K562 (cell line): ENCODE results near the gene ZSWIM6. TPM values are rescaled to one million over a fixed set of nuclear protein-coding genes. Genes with fewer than 3 reads are reported as not detected.

ENCODE experiments used
- ATAC-seq: fragments of 200-7000 bp; cut with Tn5 transposase; 3 replicates; pipeline ENCODE4 v1.9.1; 2020; ENCODE audit warnings: moderate library complexity
- BruUV-seq: library from RNA; stranded (reverse); fragments of 400-500 nt; replicated peaks from 2 replicates; lab custom pipeline; 2021; lab: Mats Ljungman, UMichigan
- CTCF ChIA-PET: fragments of 300-600 bp; formaldehyde crosslinking; extraction: SDS; loops from one replicate; lab custom pipeline; 2021; ENCODE audit warnings: low intra/inter-chr PET ratio; lab: Yijun Ruan, JAX
- POLR2A ChIA-PET: fragments of 300-600, 350-650 bp; sonication (Branson Sonifier 250); formaldehyde crosslinking; extraction: SDS; loops from one replicate; lab custom pipeline; 2021; ENCODE audit warnings: antibody characterized with exemption, inconsistent platforms; lab: Yijun Ruan, JAX
- DNase-seq, 4 experiments: peaks; one replicate each; pipeline versions ENCODE4 v3.0.0 to v3.0.0-alpha.2; 2011 to 2018; ENCODE audit warnings: low spot score in 3 of 4, mixed read lengths in 3 of 4; ENCODE audit errors: extremely low read depth in 1 of 4
- FAIRE-seq: peaks from 2 replicates; lab custom pipeline; 2011; peaks lifted over from hg19 to GRCh38; lab: Jason Lieb, UNC
- H2AFZ ChIP-seq: 2 replicates; pipeline ENCODE4 v1.6.0; 2011; ENCODE audit warnings: low read depth, low read length, control low read depth, inconsistent platforms
- H3K27ac ChIP-seq: fragments of 200-600 bp; 3 replicates; pipeline ENCODE4 v1.8.0; 2011; ENCODE audit warnings: low read depth, mild to moderate bottlenecking, control low read depth, inconsistent platforms, low read length, moderate library complexity, mixed read lengths; ENCODE audit errors: extremely low read depth
- H3K27me3 ChIP-seq, 2 experiments: fragments of 300-600 bp in 1 of 2; 2 replicates in 1 of 2; 3 replicates in 1 of 2; pipeline versions ENCODE4 v1.6.0 to v1.8.0; 2011; ENCODE audit warnings: inconsistent platforms in 2 of 2, low read length in 2 of 2, mild to moderate bottlenecking in 1 of 2, mixed read lengths in 1 of 2, moderate library complexity in 1 of 2; ENCODE audit not compliant: control insufficient read depth in 2 of 2, insufficient read depth in 2 of 2
- H3K36me3 ChIP-seq: fragments of 300-600 bp; 3 replicates; pipeline ENCODE4 v1.8.0; 2011; ENCODE audit warnings: mild to moderate bottlenecking, low read length, inconsistent platforms; ENCODE audit not compliant: control insufficient read depth, insufficient read depth
- H3K4me1 ChIP-seq, 2 experiments: fragments of 200-600 bp in 1 of 2; replicated peaks in 1 of 2; 2 replicates in 1 of 2; 3 replicates in 1 of 2; pipeline versions ENCODE4 v1.5.1 to v1.8.0; 2011; ENCODE audit warnings: inconsistent platforms in 2 of 2, low read length in 2 of 2, mild to moderate bottlenecking in 1 of 2, mixed read lengths in 1 of 2, moderate library complexity in 1 of 2; ENCODE audit not compliant: control insufficient read depth in 2 of 2, insufficient read depth in 2 of 2
- H3K4me2 ChIP-seq: 2 replicates; pipeline ENCODE4 v1.6.1; 2011; ENCODE audit warnings: low read length, control low read depth, inconsistent platforms, mixed read lengths; ENCODE audit not compliant: insufficient read depth
- H3K4me3 ChIP-seq: fragments of 200-600 bp; sonication (generic), shearing (Covaris generic); 2 replicates; pipeline ENCODE4 v1.5.1; 2016; ENCODE audit warnings: control low read depth, inconsistent platforms
- H3K79me2 ChIP-seq: fragments of 200-600 bp; 3 replicates; pipeline ENCODE4 v1.8.0; 2011; ENCODE audit warnings: low read length, inconsistent platforms; ENCODE audit not compliant: control insufficient read depth, insufficient read depth
- H3K9ac ChIP-seq, 2 experiments: 2 replicates each; pipeline versions ENCODE4 v1.6.0 to v1.6.1; 2011; ENCODE audit warnings: low read depth in 2 of 2, low read length in 2 of 2, control low read depth in 1 of 2, inconsistent platforms in 1 of 2, mild to moderate bottlenecking in 1 of 2, mixed read lengths in 1 of 2; ENCODE audit not compliant: insufficient read depth in 1 of 2
- H3K9me1 ChIP-seq: one replicate; pipeline ENCODE4 v1.6.0; 2011; ENCODE audit warnings: inconsistent platforms, mild to moderate bottlenecking, low read length, moderate library complexity; ENCODE audit not compliant: control insufficient read depth, insufficient read depth
- H3K9me3 ChIP-seq: replicated peaks from 2 replicates; pipeline ENCODE4 v1.5.1; 2011; ENCODE audit warnings: low read depth, low read length, inconsistent platforms; ENCODE audit not compliant: control insufficient read depth, insufficient read depth
- H4K20me1 ChIP-seq: replicated peaks from 2 replicates; pipeline ENCODE4 v1.6.1; 2011; ENCODE audit warnings: low read length, inconsistent platforms, mixed read lengths; ENCODE audit not compliant: control insufficient read depth, insufficient read depth
- ATF4 ChIP-seq: fragments of 450-650 bp; formaldehyde crosslinking; IDR thresholded peaks from 2 replicates; pipeline ENCODE4 v1.4.0; 2022; ENCODE audit warnings: mild to moderate bottlenecking, moderate library complexity
- C11orf30 ChIP-seq: fragments of 450-650 bp; IDR thresholded peaks from 2 replicates; pipeline ENCODE4 v1.6.1; 2016; ENCODE audit warnings: low read depth, mild to moderate bottlenecking
- FOS ChIP-seq: IDR thresholded peaks from 3 replicates; pipeline ENCODE4 v1.6.1; 2011; ENCODE audit not compliant: insufficient read length; ENCODE audit errors: extremely low read depth
- GMEB1 ChIP-seq: fragments of 250-450 bp; sonication (Bioruptor Pico); IDR thresholded peaks from 2 replicates; pipeline ENCODE4 v1.4.0; 2020; ENCODE audit warnings: mild to moderate bottlenecking
- MAFG ChIP-seq: fragments of 450-650 bp; conservative IDR thresholded peaks from 2 replicates; pipeline ENCODE4 v1.6.1; 2016; ENCODE audit warnings: missing genetic modification characterization, missing compliant biosample characterization
- NFYB ChIP-seq: IDR thresholded peaks from 2 replicates; pipeline ENCODE4 v1.6.1; 2011; ENCODE audit warnings: mild to moderate bottlenecking, moderate library complexity; ENCODE audit not compliant: insufficient read length; ENCODE audit errors: extremely low read depth
- PBX2 ChIP-seq, 2 experiments: IDR thresholded peaks in 1 of 2; conservative IDR thresholded peaks in 1 of 2; 2 replicates each; pipeline ENCODE4 v1.6.1; 2016; ENCODE audit warnings: low read depth in 2 of 2, mild to moderate bottlenecking in 1 of 2, missing compliant biosample characterization in 1 of 2, missing genetic modification characterization in 1 of 2, moderate library complexity in 1 of 2
- PCBP1 ChIP-seq: fragments of 200-400 bp; formaldehyde crosslinking; IDR thresholded peaks from 2 replicates; pipeline ENCODE4 v1.6.1; 2018; ENCODE audit warnings: mild to moderate bottlenecking, low read depth, low read length; ENCODE audit not compliant: poor library complexity, severe bottlenecking
- RFX1 ChIP-seq: fragments of 450-650 bp; IDR thresholded peaks from 2 replicates; pipeline ENCODE4 v1.6.1; 2016; ENCODE audit warnings: mild to moderate bottlenecking, moderate library complexity
- ZNF584 ChIP-seq: fragments of 200-800 bp; sonication (Bioruptor generic); IDR thresholded peaks from 2 replicates; pipeline ENCODE4 v1.6.1; 2016; ENCODE audit warnings: low read depth, mild to moderate bottlenecking, missing genetic modification characterization, missing compliant biosample characterization
- ZNF766 ChIP-seq: fragments of 200-800 bp; sonication (Bioruptor generic); conservative IDR thresholded peaks from 2 replicates; pipeline ENCODE4 v1.6.1; 2016; ENCODE audit warnings: missing genetic modification characterization, missing compliant biosample characterization
- WGBS: fragments of 100-300 bp; shearing (Covaris generic); methylation state at CpG from one replicate; pipeline ENCODE4 v1.1.6; 2016; ENCODE audit warnings: low coverage, mixed read lengths; ENCODE audit not compliant: insufficient coverage; ENCODE audit errors: missing lambda C conversion rate; 5-methylcytosine and 5-hydroxymethylcytosine counted together
- in situ Hi-C: fragments of 300-500 bp; cut with MboI; formaldehyde crosslinking; loops from 4 replicates; pipeline ENCODE4 v1.15.0; 2018; ENCODE audit warnings: inconsistent platforms, mixed read lengths
- intact Hi-C: fragments of 100-400 bp; cut with micrococcal nuclease; formaldehyde crosslinking; loops from 2 replicates; pipeline ENCODE4 v1.14.2; 2022
- polyA plus RNA-seq, 8 experiments: library from polyadenylated mRNA; depleted of rRNA in 4 of 8; stranded (reverse) in 5 of 8; unstranded in 3 of 8; fragments of >200 nt; fragmentation: Nextera tagmentation in 2 of 8; fragmentation: Illumina TruSeq in 1 of 8; extraction: Ambion mirVana in 2 of 8; extraction: Trizol in 1 of 8; gene quantifications; 2 replicates each; pipeline versions ENCODE4 v1.2.1 to v1.2.3, GENCODE V29; 2011 to 2014; ENCODE audit warnings: inconsistent platforms in 1 of 8, missing spikeins in 1 of 8
- total RNA-seq, 7 experiments: library from RNA; depleted of rRNA in 6 of 7; stranded (reverse); fragments of >200 nt in 6 of 7; fragmentation: Illumina TruSeq in 2 of 7; extraction: Trizol in 2 of 7; gene quantifications; 2 replicates each; pipeline versions ENCODE4 v1.2.1 to v1.2.3, GENCODE V29; 2011 to 2021; ENCODE audit warnings: low replicate concordance in 1 of 7

Gene ZSWIM6
- total and polyA plus RNA-seq, 9 of the 15 experiments (the other 6 are each of a cell fraction or from before 2014, with no cell fraction given), result 0.81 to 3.2 (median 2.0) TPM

GRCh38 chr5:61318376-61318775 is 13.7 kb upstream of the ZSWIM6 start (continued):
- TF ChIP-seq PCBP1 (no peak), ZNF766 (CRISPR knock-in tag) (no peak), GMEB1 (CRISPR knock-in tag) (no peak), ATF4 (CRISPR knock-in tag) (no peak), ZNF584 (CRISPR knock-in tag) (no peak)

GRCh38 chr5:61319388-61320146 is 12.5 kb upstream of the ZSWIM6 start:
- WGBS, result 5% methylated on average over 9 of the region's 9 CpGs
- Histone ChIP-seq H3K79me2 (no peaks in the 10 kb centered on the region), H3K4me3 (no peak overlapping the region), H3K27me3 (peaks cover 3 to 18% of the 10 kb centered on the region in 2 experiments; a peak in 4 of 5 replicates), H3K9ac (no peak overlapping the region), H4K20me1 (no peaks in the 10 kb centered on the region), H3K27ac (no peak overlapping the region), H3K9me1 (no peaks in the 10 kb centered on the region), H3K9me3 (no peaks in the 10 kb centered on the region), H3K4me2 (no peak overlapping the region; the same call in 1 of the 2 replicates), H3K36me3 (no peaks in the 10 kb centered on the region), H3K4me1 (no peaks in the 10 kb centered on the region), H2AFZ (no peak overlapping the region)
- peak in 1 of 4 experiments; percentile 36 for DNase-seq
- CTCF ChIA-PET, result no interaction called here
- intact Hi-C loops, result no loop called here
- no TSS peak for BruUV-seq
- in situ Hi-C loops, result no loop called here
- POLR2A ChIA-PET, result no interaction called here
- peak; percentile 34; the same call in 1 of the 2 replicates for TF ChIP-seq RFX1
- peak; percentile 27 for TF ChIP-seq NFYB
- peak; percentile 16; the same call in 1 of the 2 replicates for TF ChIP-seq C11orf30
- no peak for TF ChIP-seq PBX2 (CRISPR knock-in tag; IDR thresholded peaks at IDR 0.05; ENCODE audit: low read depth)
- TF ChIP-seq PBX2 (tag; conservative IDR thresholded peaks at IDR 0.05; ENCODE audit: low read depth), result peak; percentile 71
- TF ChIP-seq FOS, result no peak
- peak; percentile 48; the same call in 1 of the 2 replicates for TF ChIP-seq MAFG (tag)
- no peak for FAIRE-seq
- ATAC-seq, result peak; percentile 59; the same call in 1 of the 3 replicates
